GM19099 (cell line): ENCODE data around the gene CASP8.

ENCODE experiments used
- POLR2A ChIP-seq: IDR thresholded peaks from 3 replicates; pipeline ENCODE4 v1.6.1; 2011; ENCODE audit warnings: low read depth; ENCODE audit not compliant: insufficient read length; ENCODE audit errors: extremely low read depth

The CASP8 gene

DNA sequence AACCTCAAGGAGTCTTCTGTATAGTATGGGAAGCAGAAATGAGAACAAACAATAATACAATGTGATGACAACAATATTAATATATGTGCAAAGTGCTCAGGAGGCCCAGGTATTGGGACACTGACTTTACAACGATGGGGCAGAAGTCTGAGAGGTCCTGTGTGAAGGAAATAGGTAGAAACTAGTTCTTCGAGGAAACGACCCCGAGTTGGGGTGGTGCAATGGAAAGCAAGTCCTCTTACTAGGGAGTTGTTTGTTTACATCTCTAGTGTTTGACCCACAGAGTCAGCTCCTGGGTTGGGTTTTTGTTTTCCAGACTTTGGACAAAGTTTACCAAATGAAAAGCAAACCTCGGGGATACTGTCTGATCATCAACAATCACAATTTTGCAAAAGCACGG, 16.2 kb downstream of the CASP8 start:
- no peak for TF ChIP-seq POLR2A

DNA sequence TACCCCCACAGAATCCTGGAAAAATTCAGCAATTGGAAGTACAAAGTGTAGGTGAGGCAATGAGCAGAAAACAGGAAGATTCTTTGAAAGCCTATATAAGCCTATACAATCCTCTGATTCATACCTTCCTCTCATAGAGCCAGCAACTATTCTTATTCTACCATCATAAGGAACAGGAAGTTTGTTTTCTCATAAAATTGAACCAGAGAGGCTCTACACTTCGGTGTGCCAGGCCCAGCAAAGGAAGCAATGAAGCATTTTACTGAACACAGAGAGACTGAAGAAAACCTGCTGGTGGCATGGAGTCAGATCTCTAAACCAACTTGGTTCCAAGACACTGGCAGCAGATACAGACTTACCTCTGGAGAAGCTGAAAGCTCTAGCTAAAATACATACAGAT, 18.7 kb downstream of the CASP8 start:
- TF ChIP-seq POLR2A, result no peak

DNA sequence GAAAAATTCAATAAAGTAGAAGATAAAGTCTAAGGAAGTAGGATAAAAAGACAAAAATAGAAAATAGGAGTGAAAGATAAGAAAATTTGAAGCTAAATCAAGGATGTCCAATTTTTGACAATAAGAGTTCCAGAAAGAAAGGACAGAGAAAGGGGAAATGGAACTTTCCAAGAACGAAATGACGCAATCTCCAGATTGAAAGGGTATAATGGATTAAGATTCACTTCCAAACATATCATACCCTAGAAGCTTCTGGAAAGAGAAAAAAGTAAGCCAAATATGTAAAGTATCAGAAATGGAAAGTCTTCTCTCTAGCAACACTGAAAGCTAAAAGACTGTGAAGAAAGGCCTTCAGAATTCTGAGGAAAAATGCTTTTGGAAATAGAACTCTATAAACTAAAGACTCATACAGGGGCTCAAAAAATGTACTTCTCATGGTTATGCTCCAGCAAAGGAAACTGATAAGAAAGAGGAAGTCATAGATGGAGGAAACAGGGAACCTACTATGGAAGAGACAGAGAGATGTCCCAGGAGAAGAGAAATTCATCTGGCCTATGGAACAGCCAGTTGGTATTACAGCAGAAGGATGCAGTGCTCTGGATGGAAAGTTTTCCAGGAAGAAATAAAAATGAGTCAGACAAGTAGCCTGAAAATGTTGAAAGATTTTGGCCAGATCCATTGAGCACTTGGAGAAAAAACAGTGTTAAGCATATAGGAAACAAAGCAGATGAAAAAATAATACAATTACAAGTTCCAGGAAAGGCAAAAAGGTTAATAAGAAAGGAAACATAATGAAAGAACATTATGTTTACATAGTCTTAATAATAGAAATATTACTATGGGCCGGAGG, 20.1 kb downstream of the CASP8 start:
- no peak for TF ChIP-seq POLR2A

DNA sequence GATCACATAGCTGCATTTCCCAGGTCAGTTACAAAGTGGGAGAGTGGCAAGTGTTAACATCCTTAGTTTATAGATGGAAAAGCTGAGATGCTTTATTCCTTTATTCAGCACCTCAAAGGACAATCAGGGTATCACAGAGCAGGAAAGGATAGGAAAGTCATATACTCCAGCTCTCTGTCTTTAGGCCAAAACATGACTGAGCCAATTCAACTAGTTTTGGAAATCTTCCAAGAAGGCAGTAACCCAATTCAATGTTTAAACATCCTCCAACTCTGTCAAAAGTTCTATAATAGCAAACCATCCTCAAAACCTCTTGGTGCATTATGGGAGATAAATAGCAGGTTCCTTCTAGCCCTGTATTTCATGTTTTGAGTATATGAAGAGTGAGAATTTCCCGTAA, 25.2 kb downstream of the CASP8 start:
- no peak for TF ChIP-seq POLR2A

DNA sequence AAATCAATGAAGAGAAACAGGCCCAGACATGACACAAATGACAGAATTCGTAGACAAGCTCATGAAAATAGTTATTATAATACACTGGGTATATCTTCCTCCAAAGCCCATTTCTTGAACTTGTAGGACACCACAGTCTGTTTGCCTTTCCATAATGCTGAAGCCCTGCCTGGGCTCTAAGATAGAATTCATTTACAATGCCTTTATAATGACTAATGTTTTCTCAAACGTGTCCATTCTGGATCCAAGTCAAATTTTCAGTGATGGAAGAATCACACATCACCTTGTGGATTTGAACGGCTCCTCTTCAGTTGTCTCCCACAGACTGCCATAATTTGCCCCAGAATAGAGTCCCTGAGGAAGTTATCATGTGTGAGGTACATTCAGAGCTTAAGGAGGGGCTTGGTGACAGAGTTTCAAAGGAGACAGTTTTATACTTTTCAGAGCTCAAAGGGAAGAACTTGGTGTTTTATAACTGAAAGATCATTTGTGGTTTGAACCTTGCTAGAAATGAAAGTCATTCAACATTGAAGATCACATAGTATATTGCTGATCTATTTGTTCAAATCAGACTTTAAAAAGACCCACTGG, 38.2 kb downstream of the CASP8 start:
- no peak for TF ChIP-seq POLR2A

DNA sequence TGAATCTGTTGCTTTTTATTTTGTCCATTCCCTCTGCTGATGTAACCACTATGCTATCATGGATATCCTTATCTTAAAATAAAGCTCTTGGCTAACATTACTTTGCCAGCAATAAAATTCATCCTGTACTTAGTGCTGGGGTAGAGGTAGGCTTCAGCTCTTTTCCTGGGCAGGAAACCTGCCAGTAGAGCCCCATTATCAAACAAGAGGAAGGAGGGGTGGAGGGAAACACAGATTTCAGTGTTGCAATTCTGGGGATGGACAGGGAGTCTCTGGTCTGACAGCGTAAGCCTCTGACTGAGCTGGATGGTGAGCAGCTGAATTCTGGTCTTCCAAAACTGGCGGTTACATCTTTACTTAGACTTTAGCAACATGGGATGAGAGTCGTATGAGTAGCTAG, 47.5 kb downstream of the CASP8 start:
- no peak for TF ChIP-seq POLR2A

DNA sequence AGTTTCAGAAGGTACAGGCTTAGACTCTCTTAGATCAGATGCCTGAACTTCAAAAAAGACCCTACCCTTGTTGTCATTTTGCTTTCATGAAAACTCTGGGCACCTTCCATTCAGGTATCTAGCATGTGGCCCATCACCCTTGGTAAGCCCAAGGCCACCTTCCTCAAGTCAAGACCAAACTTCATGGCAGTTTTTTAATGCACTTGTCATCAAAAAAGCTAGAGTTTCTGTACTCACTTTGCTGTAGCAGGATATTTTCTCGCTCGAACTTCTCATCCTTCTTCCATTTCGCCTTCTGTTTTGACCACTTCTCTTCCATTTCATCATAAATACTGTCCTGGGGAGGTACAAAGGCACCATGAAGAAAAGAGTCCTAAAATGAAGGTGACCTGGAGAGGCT, 48.6 kb downstream of the CASP8 start:
- TF ChIP-seq POLR2A, result no peak

DNA sequence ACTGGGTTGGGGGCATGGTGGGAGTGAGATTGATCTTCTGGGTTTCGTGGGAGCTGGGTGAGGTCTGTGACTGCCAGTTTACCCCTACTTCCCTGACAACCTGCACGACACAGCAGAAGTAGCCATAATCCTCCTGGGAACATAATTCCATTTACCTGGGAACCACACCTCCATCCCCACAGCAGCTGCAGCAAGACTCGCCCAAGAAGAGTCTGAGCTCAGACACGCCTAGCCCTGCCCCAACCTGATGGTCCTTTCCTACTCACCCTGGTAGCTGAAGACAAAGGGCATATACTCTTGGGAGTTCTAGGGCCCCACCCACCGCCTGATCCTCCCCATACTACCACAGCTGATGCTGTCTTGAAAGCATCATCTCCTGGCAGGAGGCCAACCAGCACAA, 53.0 kb downstream of the CASP8 start:
- no peak for TF ChIP-seq POLR2A

DNA sequence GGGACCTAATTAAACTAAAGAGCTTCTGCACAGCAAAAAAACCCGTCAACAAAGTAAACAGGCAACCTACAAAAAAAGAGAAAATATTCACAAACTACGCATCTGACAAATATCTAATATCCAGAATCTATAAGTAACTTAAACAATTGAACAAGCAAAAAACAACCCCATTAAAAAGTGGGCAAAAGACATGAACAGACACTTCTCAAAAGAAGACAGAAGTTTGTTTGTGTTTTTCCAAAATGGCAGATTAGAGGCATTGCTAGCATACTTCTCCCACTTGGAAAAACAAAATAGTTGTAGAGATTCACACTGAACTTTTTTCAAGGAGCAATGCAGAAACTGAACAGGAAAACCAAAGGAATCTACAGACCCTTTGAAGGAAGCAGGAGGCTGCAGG, 59.2 kb downstream of the CASP8 start:
- no peak for TF ChIP-seq POLR2A

DNA sequence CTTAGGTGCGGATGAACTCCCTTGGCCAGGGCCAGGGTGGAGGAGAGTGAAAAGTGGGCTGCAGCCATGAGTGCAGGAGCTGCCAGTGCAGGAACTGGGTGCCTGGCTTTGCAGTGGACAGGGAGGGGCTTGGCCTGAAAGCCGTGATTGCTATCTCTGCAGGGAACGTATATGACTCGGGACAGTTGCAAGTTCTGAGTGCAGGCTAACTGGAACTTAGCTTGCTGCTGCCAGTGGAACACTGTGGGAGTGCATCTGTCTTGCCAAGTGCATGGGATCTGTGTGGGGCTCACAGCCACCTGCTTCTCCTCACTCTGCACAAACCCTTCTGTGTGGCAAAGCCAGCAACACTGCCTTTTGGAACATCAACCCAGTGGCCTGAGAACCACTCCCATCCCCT, 59.9 kb downstream of the CASP8 start:
- no peak for TF ChIP-seq POLR2A

DNA sequence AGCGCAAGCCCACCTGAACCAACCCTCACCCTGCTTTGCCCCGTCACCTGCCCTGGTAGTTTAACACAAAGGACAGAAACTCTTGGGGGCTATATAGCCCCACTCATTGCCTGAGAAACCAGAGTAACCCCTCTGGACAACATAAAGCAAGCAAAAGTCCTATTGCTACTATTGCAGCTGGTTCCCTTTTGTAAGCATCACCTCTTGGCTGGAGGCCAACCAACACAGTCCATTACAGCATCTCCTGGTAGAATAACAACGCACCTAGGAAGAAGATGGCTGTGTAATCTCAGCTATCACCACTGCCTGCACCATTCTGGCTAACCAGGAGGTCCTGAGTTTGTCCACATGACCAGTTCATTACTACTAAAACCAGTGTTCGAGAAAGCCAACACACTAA, 60.4 kb downstream of the CASP8 start:
- no peak for TF ChIP-seq POLR2A

DNA sequence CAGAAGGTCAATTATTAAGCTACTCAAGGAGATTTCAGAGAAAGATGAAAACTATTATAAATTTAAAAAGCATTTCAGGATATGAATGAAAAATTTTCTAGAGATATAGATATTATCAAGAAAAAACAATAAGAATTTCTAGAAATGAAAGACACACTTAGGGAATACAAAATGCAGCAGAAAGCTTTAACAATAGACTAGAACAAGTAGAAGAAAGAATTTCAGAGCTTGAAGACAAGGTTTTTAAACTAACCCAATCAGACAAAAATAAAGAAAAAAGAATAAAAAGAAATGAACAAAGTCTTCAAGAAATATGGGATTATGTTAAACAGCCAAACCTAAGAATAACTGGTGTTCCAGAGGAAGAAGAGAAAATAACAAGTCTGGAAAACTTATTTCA, 62.4 kb downstream of the CASP8 start:
- no peak for TF ChIP-seq POLR2A

DNA sequence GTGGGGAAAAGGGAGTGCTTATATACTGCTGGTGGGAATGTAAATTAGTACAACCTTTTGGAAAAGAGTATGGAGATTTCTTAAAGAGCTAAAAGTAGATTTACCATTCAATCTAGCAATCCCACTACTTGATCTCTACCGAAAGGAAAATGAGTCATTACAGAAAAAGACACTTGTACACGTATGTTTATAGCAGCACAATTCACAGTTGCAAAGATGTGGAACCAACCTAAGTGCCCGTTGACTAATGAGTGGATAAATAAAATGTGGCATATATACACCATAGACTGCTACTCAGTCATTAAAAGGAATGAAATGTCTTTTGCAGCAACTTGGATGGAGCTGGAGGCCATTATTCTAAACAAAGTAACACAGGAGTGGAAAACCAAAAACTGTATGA, 67.3 kb downstream of the CASP8 start:
- no peak for TF ChIP-seq POLR2A

DNA sequence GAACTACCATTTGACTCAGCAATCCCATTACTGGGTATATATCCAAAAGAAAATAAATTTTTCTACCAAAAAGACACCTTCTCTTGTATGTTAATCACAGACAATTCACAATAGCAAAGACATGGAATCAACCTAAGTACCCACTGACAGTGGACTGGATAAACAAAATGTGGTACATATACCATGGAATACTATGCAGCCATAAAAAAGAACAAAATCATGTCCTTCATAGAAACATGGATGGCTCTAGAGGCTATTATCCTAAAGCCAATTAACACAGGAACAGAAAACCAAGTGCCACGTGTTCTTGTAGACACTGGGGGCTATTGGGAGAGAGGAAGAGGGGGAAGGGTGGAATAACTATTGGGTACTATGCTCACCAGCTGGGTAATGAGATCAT, 69.1 kb downstream of the CASP8 start:
- TF ChIP-seq POLR2A, result no peak
